HG03342 (cell line): Measurements from ENCODE around the gene CLMP.

Experiments used
- ATAC-seq: cut with Tn5 transposase; IDR thresholded peaks from one replicate; pipeline ENCODE4 v1.9.1; 2021; ENCODE audit warnings: mild to moderate bottlenecking, moderate library complexity; ENCODE audit not compliant: unreplicated experiment

The CLMP gene

GRCh38 chr11:123195188-123196059, at the start of gene CLMP:
TSS of gene CLMP (minus strand) at chr11:123195248. CDS start at chr11:123194940, 308 bp downstream.
- ATAC-seq: no peak

- no peak for ATAC-seq
These were observed 47.0 kb upstream of the CLMP start for GRCh38 chr11:123241874-123242543.

- ATAC-seq: no peak
These were observed 46.2 kb upstream of the CLMP start for GRCh38 chr11:123241294-123241693.

- ATAC-seq: no peak
These were observed 44.4 kb upstream of the CLMP start for GRCh38 chr11:123239191-123240150.

- ATAC-seq: no peak
These were observed 43.2 kb upstream of the CLMP start for GRCh38 chr11:123238297-123238696.

GRCh38 chr11:123236879-123237278, 41.8 kb upstream of the CLMP start:
- ATAC-seq: no peak

GRCh38 chr11:123235656-123236261, 40.7 kb upstream of the CLMP start:
- no peak for ATAC-seq

- ATAC-seq: no peak
These were observed 40.1 kb upstream of the CLMP start for GRCh38 chr11:123235117-123235655.

GRCh38 chr11:123233975-123234334, 38.9 kb upstream of the CLMP start:
- ATAC-seq: no peak

- ATAC-seq: peak; percentile 99
These were observed 38.4 kb upstream of the CLMP start for GRCh38 chr11:123233280-123233974.

GRCh38 chr11:123231777-123232176, 36.7 kb upstream of the CLMP start:
- ATAC-seq: no peak

GRCh38 chr11:123231256-123231655, 36.2 kb upstream of the CLMP start:
- ATAC-seq: no peak

- ATAC-seq: no peak
These were observed 35.3 kb upstream of the CLMP start for GRCh38 chr11:123230346-123230745.

- no peak for ATAC-seq
These were observed 33.6 kb upstream of the CLMP start for GRCh38 chr11:123228496-123229163.

GRCh38 chr11:123227763-123228495, 32.9 kb upstream of the CLMP start:
- ATAC-seq: no peak

- no peak for ATAC-seq
These were observed 26.5 kb upstream of the CLMP start for GRCh38 chr11:123221584-123221983.

- ATAC-seq: no peak
These were observed 26.1 kb upstream of the CLMP start for GRCh38 chr11:123221096-123221561.

GRCh38 chr11:123219066-123219690, 24.1 kb upstream of the CLMP start:
- no peak for ATAC-seq
